Measurements from ENCODE around the gene MYH7B.

MYH7B gene

DNA sequence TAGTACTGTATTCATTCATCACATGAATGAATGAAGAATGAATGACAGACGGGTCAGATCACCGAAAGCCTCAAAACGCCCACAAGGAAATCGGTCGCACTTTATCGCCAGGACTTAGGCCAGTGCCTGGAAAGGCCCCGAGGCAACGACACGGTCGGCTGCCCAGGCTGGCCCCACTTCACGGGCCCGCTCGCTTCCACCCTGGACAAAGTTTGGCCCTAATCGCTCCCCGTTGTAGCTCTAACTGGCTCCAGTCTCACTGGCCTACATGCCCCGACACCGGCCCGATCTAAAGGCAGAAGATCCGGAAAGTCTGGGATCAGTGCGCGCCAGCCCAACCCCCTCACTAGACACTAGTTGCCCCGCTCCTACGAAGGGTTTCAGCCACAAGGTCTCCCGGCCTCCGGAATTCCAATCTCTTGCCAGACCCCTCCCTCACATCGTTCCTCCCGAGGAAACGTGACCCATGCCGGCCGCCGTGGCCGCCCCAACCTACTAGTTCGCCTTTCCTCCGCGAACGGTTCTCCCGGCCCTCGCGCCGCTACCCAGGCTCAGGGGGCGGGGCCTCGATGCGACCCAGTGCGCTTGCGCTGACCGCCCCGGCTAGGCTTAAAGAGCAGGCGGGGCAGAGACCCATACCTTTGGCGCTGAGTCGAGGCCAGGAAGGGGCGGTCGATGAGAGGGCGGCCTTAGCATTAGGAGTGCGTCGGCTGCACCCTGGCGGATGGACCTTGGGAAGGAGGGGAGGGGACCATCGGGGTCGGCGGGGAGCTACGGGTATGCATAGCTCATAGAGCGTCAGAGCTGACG, at the start of gene MYH7B, which contains the start of gene GSS:
Gene MYH7B, plus strand, starts transcription at position 638 of the 810 bp plus-strand sequence. CDS start 22,138 bp downstream, outside the sequence.
Gene GSS, minus strand, starts transcription at position 576 of the 810 bp plus-strand sequence. CDS start 3,954 bp downstream, outside the sequence.
- DNase-seq, result peak; percentile 97

DNA sequence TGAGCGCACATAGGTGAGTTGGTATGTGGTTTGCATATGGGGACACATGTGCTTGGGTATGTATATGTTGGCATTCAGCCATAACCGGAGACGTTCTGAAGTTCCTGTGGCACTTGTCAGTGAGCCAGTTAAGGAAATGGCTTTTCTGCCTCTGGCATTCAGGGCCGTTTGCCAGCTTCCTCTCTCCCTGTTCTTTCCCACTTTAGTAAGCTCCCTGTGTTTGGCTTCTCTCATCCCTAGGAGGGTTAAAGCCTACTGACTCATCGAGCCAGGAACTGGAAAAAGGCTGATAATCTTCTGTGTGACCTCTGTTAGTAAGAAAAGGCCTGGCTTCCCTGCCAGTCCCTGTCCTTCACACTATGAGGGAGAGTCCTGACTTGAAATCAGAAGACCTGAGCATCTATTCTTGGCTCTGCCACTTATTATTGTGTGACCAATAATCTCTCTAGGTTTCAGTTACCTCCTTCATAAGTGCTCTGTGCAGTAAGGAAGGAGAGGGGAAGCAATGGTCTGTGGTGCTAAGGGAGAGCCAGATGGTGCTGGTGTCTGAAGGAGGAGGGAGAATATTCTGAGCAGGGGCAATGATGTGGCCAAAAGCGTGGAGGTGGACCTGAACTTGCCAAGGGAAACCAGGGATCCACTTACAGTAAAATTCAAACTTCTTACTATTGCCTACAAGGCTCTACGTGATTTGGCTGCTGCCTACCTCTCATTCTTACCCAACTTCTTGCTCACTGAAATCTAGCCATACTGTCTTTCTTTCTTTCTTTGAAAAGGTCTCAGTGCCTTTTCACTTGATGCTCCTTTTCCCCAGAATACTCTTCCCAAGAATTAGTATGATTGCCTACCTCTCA, 47.8 kb upstream of the MYH7B start:
- DNase-seq, result peak; percentile 91

DNA sequence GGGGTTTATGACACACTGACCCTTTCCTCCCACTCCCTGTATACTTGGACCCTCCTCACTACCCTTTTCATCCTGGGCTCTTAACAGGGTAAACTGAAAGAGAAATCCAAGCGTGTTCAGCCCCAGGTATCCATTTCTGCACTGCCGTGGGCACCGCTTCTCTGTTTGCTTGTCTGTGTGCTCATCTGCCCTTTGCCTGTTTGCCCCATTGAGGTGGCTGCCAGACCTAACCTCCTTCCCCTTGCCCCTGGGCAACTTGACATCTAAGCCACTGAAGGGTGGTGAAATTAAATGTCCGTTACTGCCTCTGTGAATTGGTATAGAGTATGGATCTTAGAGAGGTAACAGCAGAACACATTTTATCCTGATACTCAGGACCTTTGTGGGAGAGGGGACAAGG, 40.5 kb upstream of the MYH7B start:
- DNase-seq, result no peak

DNA sequence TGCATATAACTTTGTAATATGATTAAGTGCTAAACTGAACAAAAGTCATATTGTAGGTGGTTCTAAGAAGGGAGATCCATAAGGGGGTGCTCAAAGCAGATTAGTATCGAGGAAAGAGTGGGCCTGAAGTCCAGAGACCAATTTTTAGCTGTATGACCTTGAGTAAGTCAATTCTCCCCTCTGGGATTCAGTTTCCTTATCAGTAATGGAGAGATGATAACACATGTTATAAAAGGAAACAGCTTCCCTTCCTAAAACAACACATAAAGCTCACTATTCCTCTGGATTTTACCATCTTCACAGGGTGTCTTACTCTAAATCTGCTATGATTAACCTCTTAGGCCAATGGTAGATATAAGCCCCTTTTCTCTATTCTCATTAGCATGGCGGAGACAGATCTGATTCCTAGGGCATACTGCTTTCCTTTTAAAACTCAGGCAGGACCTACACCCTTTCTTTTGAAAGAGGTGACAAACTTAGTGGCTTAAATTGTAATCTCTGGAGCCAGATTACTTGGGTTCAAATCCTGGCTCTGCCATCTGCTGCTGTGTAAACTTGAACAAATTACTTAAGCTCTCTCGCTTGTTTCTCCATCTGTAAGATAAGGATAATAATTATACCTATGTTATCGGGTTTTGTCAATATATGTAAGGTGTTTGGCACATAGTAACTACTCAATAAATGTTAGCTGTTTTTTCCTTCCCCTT, 39.8 kb upstream of the MYH7B start:
- DNase-seq, result no peak

DNA sequence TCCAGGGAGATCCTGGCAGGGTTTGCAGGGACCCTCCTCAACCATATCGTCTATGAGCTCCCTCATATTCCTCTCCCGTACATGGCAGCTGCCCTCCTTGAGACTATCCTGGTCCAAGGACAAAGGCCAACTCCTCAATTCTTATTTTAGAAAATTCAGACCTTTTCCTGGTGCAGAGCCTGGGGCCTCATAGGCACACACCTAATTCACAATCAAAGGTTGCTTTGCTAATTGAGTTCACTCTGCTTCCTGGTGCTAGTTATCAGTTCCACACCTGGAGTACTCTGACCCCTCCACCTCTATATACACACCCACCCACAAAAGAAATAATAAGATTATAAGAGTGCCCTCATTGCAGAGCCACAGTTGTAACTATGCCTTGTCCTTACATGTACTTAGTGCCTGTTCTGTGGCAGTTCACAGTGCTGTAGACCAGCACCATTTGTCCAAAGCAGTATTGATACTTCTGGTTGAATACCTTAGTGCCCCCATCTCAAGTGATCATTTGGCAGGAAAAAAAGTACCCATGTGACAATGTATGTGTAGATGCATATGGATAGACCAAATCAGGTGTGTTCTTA, 38.8 kb upstream of the MYH7B start:
- no peak for DNase-seq

DNA sequence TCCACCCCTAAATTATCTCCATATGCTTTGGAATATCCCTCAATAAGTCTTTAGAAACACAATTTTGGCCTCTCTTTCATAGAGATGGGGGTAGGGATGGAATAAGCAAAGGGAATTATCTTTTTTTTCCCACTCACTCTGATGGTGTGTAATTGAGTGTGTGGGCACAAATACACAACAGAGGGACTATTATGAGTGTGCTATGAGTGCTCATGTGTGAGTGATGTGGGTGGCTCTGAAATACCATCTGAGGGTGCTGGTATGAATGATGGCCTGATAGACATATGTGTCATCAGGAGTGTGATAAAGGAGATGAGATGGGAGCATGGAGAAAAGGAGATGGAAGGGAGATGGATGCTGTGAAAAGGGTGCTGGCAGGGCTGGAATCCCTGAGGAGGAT, 35.6 kb upstream of the MYH7B start:
- no peak for DNase-seq

DNA sequence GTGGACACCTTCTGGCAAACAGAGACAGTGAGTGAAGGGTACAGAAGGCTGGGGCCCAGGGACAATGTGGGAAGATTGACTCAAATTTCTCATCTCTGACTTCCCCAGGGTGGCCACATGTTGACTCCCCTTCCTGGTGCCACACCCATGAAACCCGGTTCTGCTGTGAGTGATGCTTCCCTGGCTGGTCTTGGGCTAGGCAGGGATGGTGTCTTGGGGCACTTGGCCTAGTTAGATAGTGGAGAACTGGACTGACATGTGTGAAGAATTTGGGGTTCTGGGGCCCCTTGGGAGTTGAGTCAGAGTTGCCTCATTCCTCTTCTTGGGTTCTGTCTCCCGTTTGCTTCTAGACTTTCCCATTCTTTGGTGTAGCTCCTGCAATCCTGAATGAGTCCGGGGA, 34.2 kb upstream of the MYH7B start:
- no peak for DNase-seq

DNA sequence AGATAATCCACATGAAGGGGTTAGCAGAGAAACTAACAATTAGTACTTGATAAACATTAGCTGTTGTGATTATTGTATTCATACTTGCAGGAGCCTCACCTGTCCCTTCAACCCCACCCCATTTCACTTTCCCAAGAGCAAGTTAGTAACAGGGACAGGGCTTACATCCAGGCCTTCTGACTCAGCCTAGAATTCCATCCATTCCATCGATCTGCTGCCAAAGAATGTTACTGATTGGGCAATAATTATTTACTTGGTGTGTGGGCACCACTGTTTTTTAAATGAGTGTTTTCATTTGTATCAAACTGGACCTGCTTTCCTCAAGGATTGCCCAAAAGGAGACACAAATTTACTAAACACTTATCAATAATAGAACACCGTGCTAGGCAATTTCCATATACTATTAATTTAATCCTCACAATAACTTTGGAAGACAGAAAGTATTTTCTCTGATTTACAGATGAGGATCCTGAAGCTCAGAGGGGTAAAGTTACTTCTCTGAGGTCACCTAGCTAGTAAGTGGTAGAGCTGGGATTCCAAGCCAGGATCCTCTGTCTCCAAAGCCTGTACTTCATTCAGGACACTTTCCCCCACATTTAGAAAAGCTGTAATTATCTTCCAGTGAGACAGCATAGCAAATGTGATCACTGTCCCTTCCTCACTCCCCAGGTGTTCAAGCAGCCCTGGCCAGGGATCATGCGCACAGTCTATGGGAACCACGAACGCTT, 32.9 kb upstream of the MYH7B start:
- peak; percentile 81 for DNase-seq

DNA sequence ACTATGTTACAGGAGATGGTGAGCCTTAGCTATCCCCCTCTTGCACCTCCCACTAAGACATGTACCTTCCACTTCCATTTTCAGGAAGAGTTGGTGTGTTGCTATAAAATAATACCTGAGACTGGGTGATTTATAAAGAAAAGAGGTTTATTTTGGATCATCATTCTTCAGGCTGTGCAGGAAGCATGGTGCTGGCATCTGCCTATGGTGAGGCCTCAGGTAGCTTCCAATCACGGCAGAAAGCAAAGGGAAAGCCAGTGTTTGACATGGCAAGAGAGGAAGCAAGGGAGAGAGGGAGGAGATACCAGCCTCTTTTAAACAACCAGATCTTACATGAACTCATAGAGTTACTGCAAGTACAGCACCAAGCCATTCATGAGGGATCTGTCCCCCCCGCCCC, 32.3 kb upstream of the MYH7B start:
- DNase-seq, result no peak

DNA sequence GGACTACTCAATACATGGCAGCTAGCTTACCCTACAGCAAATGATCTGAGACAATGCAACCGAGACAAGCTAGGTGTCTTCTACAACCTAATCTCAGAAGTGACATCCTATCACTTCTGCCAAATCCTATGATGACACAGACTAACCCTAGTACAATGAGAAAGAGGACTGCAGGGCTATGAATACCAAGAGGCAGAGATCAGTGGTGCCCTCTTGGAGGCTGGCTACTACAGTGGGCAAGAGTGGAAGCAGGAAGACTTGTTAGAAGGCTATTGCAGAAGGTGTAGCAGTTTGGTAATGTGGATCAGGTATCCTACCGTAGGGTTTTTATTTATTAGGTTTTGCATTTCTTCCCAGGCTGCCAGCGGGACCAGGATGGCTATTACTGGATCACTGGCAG, 30.3 kb upstream of the MYH7B start:
- DNase-seq, result no peak

DNA sequence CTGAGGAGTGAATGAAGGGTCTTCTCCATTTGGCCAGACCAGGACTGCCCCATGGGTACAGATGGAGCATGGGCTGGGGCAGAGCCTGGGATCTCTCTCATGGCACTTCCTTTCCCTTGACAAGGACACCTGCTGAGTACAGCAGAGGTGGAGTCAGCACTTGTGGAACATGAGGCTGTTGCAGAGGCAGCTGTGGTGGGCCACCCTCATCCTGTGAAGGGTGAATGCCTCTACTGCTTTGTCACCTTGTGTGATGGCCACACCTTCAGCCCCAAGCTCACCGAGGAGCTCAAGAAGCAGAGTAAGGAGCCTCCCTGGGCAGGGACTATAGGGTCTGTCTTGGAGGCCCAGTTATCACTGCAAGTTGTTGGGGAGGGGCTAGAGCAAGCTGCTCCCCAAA, 29.7 kb upstream of the MYH7B start:
- DNase-seq, result no peak

DNA sequence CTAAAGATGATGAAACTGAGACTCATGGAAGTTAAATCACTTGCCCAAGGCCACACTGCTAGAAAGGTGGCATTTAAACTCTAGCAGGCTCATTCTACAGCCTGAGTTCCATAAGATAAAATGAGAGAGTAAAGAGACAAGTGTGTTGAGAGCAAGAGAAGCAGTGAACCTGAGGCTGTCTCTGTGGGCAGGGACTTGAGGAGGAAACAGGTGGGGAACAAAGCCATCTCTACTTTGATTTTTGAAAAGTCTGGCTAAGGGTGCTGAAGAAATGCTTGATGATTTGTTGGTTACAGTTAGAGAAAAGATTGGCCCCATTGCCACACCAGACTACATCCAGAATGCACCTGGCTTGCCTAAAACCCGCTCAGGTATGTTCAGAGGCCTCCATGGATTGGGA, 29.1 kb upstream of the MYH7B start:
- no peak for DNase-seq

DNA sequence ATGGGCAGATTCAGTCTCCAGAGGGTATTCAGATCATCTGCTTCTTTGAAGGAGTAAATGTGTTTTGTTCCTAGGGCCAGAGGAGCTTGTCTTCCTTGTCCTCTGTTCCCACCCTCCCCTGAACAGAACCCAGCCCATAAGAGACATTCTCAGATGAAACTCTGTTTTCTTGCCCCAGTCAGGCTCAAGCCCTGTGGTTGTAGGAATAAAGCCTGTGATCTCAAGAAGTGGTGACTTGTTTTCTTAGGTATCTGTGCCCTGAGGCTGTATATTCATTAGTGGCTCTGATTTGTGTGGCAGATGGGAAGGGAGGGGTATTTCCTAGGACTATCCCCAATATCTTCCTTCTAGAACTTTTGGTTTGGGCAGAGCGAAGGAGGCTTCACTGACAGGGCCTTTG, 27.9 kb upstream of the MYH7B start:
- no peak for DNase-seq

DNA sequence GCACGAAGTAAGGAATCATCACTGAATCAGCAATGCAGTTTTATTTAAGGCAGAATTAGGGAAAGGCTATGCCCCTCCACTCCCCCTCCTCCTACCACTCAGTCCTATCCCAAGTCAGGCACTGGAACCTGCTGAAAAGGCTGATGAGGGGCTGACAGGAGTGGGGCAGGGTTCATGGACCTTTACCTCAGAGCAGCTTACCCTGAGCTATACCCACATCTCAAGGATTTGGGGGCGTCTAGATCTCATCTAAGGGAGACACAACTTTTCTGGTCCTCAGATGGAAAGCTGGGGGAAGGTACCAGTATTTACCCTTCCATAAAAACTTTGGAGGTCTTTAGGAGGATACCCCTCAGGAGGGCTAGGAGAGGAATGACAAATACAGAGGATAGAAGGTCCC, 27.3 kb upstream of the MYH7B start:
- no peak for DNase-seq

DNA sequence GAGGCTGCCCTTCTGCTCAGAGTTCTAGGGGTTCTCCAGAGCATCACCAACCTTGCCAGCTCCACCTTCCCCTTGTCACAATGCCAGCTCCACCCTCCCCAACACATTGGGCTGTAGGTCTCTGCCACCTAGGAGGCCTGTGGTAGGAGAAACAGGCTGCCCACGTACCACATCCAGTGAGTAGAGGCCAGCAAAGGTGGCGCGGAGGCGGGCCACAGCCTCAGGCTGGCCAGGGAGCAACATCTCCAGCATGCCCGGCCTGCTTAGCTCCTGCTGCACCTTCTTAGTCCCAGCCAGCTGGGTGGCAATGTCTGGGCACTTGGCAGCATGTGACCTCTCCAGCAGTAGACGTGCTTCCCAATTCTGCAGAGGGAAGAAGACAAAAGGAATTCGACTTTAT, 23.9 kb upstream of the MYH7B start:
- DNase-seq, result no peak

DNA sequence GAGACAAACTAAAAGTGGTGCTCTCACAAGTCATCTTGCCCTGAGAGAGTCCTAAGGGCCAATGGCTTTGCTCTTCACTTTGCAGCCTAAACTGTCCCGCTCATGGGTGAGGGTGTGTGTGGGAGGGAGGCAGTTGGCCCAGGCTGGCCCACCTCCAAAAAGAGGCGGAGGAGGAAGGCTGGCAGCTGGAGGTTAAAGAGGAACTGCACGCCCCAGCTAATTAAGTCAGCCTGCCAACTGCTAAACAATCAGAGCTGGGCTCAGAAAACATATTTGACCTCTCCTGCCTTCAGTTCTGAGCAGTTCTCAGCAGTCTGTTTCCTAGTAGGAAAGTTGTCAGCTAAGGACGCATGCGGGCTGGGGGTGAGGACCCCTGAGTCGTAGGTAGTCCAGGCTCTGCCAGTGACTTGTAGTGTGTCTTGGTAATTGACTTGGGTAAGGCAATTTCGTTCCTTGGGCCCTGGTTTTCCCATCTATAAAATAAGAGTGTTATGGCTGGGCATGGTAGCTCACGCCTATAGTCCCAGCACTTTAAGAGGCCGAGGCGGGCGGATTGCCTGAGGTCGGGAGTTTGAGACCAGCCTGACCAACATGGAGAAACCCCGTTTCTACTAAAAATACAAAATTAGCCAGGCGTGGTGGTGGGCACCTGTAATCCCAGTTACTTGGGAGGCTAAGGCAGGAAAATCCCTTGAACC, 17.1 kb upstream of the MYH7B start:
- no peak for DNase-seq

DNA sequence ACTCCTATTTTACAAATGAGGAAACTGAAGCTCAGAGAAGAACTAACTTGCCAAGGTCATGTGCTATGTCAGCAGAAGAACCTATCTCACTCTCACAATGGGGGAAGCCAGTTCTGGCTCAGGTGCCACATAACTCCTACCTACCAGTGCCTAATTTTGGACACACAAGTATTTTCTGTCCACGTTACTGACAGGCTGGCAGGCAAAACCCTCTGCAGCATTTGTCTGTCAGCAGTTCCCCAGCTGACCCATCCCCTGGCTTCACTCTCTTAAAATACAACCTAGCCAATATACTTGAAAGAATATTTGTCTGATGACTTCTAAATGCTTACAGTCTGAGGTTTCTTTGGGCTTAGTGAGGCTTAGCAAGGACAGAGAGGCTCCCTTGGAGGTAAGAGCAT, 15.6 kb upstream of the MYH7B start:
- DNase-seq, result no peak

DNA sequence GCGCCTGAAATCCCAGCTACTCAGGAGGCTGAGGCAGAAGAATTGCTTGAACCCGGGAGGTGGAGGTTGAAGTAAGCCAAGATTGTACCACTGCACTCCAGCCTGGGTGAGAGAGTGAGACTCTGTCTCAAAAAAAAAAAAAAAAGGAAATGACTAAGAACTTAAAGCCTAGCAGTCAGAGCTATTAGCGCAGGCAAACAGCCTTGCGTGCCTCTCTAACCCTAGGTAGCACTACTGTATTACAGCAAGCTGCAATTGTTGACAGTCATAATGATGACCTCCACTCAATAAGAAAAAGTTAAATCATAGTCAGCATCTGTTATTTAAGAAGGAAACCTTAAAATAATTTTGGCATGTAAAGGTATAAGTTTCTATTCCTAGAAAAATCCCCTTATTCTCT, 14.4 kb upstream of the MYH7B start:
- no peak for DNase-seq

DNA sequence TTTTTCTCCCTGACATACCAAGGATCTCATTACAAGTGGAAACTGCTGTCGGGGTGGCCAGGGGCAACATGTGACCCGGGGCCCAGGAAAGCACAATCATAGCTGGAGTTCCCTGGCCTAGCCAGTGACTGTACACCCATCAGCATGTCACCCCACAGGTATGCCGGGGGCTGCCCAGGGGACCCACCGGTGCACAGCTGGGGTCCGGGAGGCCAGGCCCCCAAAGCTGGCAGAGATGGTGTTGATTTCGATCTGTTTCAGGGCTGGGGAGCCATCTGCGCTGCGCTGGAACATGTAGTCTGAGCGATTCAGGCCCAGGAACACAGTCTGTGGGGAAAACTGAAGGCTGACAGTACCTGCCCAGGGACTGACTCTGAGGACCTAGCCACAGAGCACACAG, 13.4 kb upstream of the MYH7B start:
- DNase-seq, result no peak

DNA sequence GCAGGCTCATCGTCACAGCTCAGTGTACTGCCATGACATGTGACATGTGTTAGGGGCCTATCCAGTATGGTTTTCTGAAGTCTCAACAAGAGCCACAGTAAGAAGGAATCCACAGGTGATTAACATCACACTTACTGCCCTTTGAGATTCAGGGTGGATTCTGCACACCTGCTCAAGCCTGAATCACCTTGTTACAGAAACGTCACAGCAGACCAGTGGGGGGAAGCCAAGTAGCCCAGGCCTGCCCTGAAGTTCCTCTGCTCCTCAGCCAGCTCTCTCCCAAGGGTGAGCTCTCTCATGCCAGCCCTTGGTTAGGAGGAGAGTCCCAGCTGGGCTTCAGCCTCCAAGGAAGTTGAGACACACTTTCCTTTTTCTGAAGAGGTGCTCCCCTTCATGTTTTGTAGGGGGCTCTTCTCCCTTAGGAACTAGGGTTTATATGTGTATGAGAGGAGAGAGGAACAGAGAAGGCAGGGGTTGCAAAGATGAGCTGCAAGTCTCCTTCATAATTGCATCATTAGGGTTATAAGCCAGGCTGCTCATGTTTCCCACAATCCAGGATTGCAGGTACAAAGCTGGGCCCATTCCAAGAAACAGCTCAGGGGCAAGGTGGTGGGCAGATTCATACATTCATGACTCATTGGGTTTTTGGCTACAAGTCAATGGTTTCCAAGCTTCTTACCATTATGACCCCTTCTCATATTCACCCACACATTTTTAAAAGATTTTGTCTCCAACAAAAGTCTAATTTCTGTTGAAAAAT, 11.7 kb upstream of the MYH7B start:
- DNase-seq, result peak; percentile 47
